Esophagus squamous epithelium (tissue), 5 donors: ENCODE data around the gene SMARCA4. TPM values are rescaled to one million over a fixed set of nuclear protein-coding genes. Genes with fewer than 3 reads are reported as not detected.

Experiments used
- DNase-seq: peaks from one replicate; lab custom pipeline; 2025; lab: John Stamatoyannopoulos, UW
- H3K27ac ChIP-seq, 4 donors: fragments of 200-600 bp; sonication (generic); one replicate each; pipeline ENCODE4 v1.5.1; 2016 to 2019; ENCODE audit warnings: mild to moderate bottlenecking in 1 of 4
- H3K27me3 ChIP-seq, 4 donors: fragments of 200-600 bp; sonication (generic); 1 replicate in 3 of 4; 2 replicates in 1 of 4; pipeline versions ENCODE4 v1.5.1 to v1.6.0; 2017 to 2021; ENCODE audit warnings: antibody characterized with exemption in 1 of 4
- H3K36me3 ChIP-seq, 3 donors: fragments of 200-600 bp; sonication (generic); one replicate each; pipeline ENCODE4 v1.5.1; 2016 to 2019
- H3K4me1 ChIP-seq, 3 donors: fragments of 200-600 bp; sonication (generic); one replicate each; pipeline ENCODE4 v1.5.1; 2017 to 2019
- H3K4me3 ChIP-seq, 4 donors: fragments of 200-600 bp; sonication (generic); 1 replicate in 3 of 4; 2 replicates in 1 of 4; pipeline ENCODE4 v1.5.1; 2016 to 2019; ENCODE audit warnings: mild to moderate bottlenecking in 2 of 4, moderate library complexity in 1 of 4
- H3K9me3 ChIP-seq, 3 donors: fragments of 200-600 bp; sonication (generic); one replicate each; pipeline ENCODE4 v1.5.1; 2016 to 2019
- CTCF ChIP-seq, 6 experiments: fragments of 450-650 bp in 4 of 6; fragments of 200-600 bp in 2 of 6; sonication (generic) in 2 of 6; IDR thresholded peaks; one replicate each; pipeline ENCODE4 v1.5.1; 2016 to 2019; ENCODE audit warnings: antibody characterized with exemption in 6 of 6, mild to moderate bottlenecking in 4 of 6, moderate library complexity in 4 of 6
- POLR2A ChIP-seq, 4 donors: fragments of 450-650 bp; IDR thresholded peaks; one replicate each; pipeline ENCODE4 v1.6.1; 2017; ENCODE audit warnings: antibody characterized with exemption in 4 of 4, mild to moderate bottlenecking in 4 of 4, moderate library complexity in 3 of 4
- WGBS, 2 donors: methylation state at CpG; one replicate each; pipeline ENCODE4 v1.1.5; 2018; 5-methylcytosine and 5-hydroxymethylcytosine counted together
- intact Hi-C: fragments of 100-400 bp; cut with DNase I; formaldehyde crosslinking; loops from one replicate; pipeline ENCODE4 v1.15.0; 2022
- total RNA-seq, 4 donors: library from RNA; depleted of rRNA; stranded (reverse); fragments of >200 nt; gene quantifications; one replicate each; pipeline ENCODE4 v1.1.0, GENCODE V29; 2016
- donor health status: DM: yes; HTN: yes; CAD: no.

SMARCA4 gene
- total RNA-seq, 4 donors from 2014 or later = 62.8 to 142 (median 93.4) TPM

DNA sequence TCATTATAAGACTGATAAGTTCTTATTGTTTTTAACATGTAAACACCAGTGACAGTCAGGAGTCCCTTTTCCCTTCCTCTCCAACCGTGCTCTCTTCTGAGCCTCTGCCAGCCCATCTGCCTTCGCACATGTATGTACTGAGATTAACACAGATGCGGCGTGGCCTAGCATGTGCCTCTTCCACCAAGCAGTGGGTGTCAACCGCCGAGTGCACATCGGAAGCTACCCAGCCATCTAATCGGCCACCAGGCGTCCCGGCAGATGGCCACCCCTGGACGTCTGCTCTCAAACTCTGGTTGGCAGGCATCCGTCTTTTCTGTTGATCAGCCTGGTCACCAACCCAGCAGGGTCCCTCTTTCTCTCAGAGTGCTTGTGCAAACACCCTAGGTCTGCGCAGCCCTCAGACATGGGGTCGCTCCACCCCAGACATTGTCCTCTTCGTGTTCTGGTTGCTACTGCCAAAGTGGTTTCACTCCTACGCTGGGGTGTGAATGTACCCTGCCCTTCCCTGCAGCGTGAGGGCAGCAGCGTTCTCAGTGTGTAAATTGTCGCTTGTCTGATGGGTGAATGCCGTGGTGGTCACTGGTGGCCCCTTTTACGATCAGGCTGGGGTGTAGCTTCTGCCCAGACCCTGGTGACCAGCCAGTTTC, 70.7 kb downstream of the SMARCA4 start:
- Histone ChIP-seq H3K4me1 (peaks cover 3 to 18% (median 15%) of the 10 kb centered on the region in 3 donors), H3K36me3 (peaks cover 48 to 98% (median 76%) of the 10 kb centered on the region in 3 donors), H3K9me3 (no peaks in the 10 kb centered on the region), H3K27ac (no peak overlapping the region), H3K4me3 (no peak overlapping the region), H3K27me3 (no peaks in the 10 kb centered on the region)
- intact Hi-C loops = loop anchor here (10.0 kb wide), 2 partner anchors 97 to 173 kb away; no protein-coding TSS in a partner anchor
- 93 to 94% methylated on average over 18 to 21 of the region's 21 CpGs for WGBS, 2 donors
- TF ChIP-seq POLR2A (IDR thresholded peaks at IDR 0.05) (no peak), CTCF (IDR thresholded peaks at IDR 0.05) (no peak)
- no peak for DNase-seq

GRCh38 chr19:11033251-11033650, 72.4 kb downstream of the SMARCA4 start:
- no peak for TF ChIP-seq CTCF (IDR thresholded peaks at IDR 0.05)
- H3K27ac ChIP-seq = no peak overlapping the region
- peaks cover 3 to 18% (median 15%) of the 10 kb centered on the region in 3 donors for H3K4me1 ChIP-seq
- H3K4me3 ChIP-seq = no peak overlapping the region
- no peaks in the 10 kb centered on the region for H3K9me3 ChIP-seq
- H3K27me3 ChIP-seq = no peaks in the 10 kb centered on the region
- no peak for DNase-seq
- peaks cover 43 to 98% (median 61%) of the 10 kb centered on the region in 3 donors for H3K36me3 ChIP-seq
- intact Hi-C loops = loop anchor here (10.0 kb wide), 2 partner anchors 98 to 172 kb away; no protein-coding TSS in a partner anchor
- WGBS, 2 donors = 86 to 95% methylated on average over 10 to 13 of the region's 22 CpGs

- 91 to 93% methylated on average over 10 to 12 of the region's 35 CpGs for WGBS, 2 donors
Measured at GRCh38 chr19:11033763-11034162, 72.9 kb downstream of the SMARCA4 start.

GRCh38 chr19:11034449-11035213, 73.8 kb downstream of the SMARCA4 start:
- no peak for TF ChIP-seq POLR2A (IDR thresholded peaks at IDR 0.05)
- Histone ChIP-seq H3K4me3 (no peak overlapping the region), H3K4me1 (peaks cover 3 to 18% (median 15%) of the 10 kb centered on the region in 3 donors), H3K27me3 (no peaks in the 10 kb centered on the region), H3K27ac (peak overlapping the region; percentile 45 to 78 (median 62)), H3K36me3 (peaks cover 33 to 98% (median 51%) of the 10 kb centered on the region in 3 donors), H3K9me3 (no peaks in the 10 kb centered on the region)
- no peak for DNase-seq
- intact Hi-C loops = loop anchor here (5.0 to 10.0 kb wide), 3 partner anchors 93 to 170 kb away; no protein-coding TSS in a partner anchor
- 90 to 96% methylated on average over 25 of the region's 38 CpGs for WGBS, 2 donors

More at GRCh38 chr19:11033763-11034162, 72.9 kb downstream of the SMARCA4 start:
- no peaks in the 10 kb centered on the region for H3K27me3 ChIP-seq
- no peak overlapping the region for H3K27ac ChIP-seq
- TF ChIP-seq POLR2A (IDR thresholded peaks at IDR 0.05) (no peak), CTCF (IDR thresholded peaks at IDR 0.05) (no peak)
- intact Hi-C loops = loop anchor here (10.0 kb wide), 2 partner anchors 99 to 171 kb away; no protein-coding TSS in a partner anchor
- peaks cover 3 to 18% (median 15%) of the 10 kb centered on the region in 3 donors for H3K4me1 ChIP-seq
- no peaks in the 10 kb centered on the region for H3K9me3 ChIP-seq
- H3K4me3 ChIP-seq = no peak overlapping the region
- H3K36me3 ChIP-seq = peaks cover 38 to 98% (median 58%) of the 10 kb centered on the region in 3 donors
- no peak for DNase-seq

DNA sequence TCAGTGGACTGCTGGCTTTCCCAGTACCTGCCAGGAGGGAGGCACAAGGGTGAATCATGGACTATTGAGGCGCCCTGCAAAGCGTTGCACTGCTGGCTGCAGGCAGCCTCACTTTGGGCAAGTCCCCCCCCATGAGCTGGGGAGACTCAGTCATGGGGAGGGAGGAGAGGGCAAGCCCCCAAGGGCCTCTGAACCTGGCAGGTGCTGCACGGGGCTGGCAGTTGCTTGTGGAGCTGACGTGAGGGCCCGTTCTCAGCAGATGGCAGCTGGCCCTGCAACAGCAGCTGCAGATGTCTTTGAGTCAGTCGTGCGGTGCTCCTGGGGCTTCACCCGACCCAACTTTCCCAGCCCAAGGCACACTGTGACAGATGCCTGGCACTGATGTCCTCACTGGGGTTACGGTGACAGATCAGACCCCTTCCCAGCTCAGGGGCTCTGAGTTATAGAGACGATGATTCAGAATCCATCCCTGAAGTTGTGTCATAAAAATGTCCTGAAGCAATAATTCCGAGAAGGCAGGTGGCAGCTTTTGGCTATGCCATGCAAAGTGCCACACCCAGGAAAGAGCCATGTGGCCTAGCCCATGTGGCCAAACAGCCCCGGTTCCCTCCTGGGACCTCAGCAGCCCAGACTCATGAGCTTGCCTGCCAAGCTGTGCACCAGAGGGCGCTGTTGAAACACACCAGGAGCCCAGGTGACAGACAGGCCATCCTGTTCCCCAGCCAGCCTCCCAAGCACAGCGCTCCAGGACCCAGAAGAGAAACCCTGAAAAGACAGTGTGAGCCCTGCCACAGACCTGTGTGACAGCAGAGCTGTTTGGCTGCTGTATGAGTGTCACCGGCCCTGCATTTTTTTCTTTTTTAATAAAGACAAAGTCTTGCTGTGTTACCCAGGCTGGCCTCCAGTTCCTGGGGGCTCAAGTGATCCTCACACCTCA, 74.9 kb downstream of the SMARCA4 start:
- intact Hi-C loops = loop anchor here (5.0 to 10.0 kb wide), 3 partner anchors 92 to 169 kb away; no protein-coding TSS in a partner anchor

More for the DNA sequence above, 74.9 kb downstream of the SMARCA4 start:
- peak; percentile 79 to 97 (median 92) for TF ChIP-seq CTCF (IDR thresholded peaks at IDR 0.05)
- TF ChIP-seq POLR2A (IDR thresholded peaks at IDR 0.05) = no peak
- Histone ChIP-seq H3K4me1 (peaks cover 3 to 18% (median 15%) of the 10 kb centered on the region in 3 donors), H3K4me3 (no peak overlapping the region), H3K27ac (peak overlapping the region; percentile 48 to 78 (median 74)), H3K36me3 (peaks cover 31 to 98% (median 40%) of the 10 kb centered on the region in 3 donors), H3K27me3 (no peaks in the 10 kb centered on the region), H3K9me3 (no peaks in the 10 kb centered on the region)
- peak; percentile 44 for DNase-seq
- WGBS, 2 donors = 26 to 42% methylated on average over 5 to 6 of the region's 15 CpGs
